SK-N-SH (cell line): ENCODE measurements around the gene AIP. TPM values are rescaled to one million over a fixed set of nuclear protein-coding genes. Genes with fewer than 3 reads are reported as not detected.

Source experiments
- CTCF ChIA-PET: fragments of 300-600, 350-600 bp; formaldehyde crosslinking; extraction: SDS; loops from one replicate; lab custom pipeline; 2021; lab: Yijun Ruan, JAX
- POLR2A ChIA-PET: fragments of 350-600 bp; sonication (Branson Sonifier 250); formaldehyde crosslinking; extraction: SDS; loops from one replicate; lab custom pipeline; 2020; ENCODE audit warnings: antibody characterized with exemption, inconsistent platforms; lab: Yijun Ruan, JAX
- DNase-seq: peaks from one replicate; pipeline ENCODE4 v3.0.0; 2012
- H2AFZ ChIP-seq: fragments of 200-600 bp; sonication (generic); 2 replicates; pipeline ENCODE4 v1.8.1; 2016; ENCODE audit warnings: antibody characterized with exemption, mild to moderate bottlenecking, low read depth
- H3F3A ChIP-seq: fragments of 200-600 bp; sonication (generic); replicated peaks from 2 replicates; pipeline ENCODE3; 2016; ENCODE audit warnings: antibody characterized with exemption, mild to moderate bottlenecking; ENCODE audit not compliant: insufficient read depth
- H3K27ac ChIP-seq, 2 experiments: fragments of 200-500 bp in 1 of 2; fragments of 200-600 bp in 1 of 2; sonication (Bioruptor generic) in 1 of 2; sonication (generic), shearing (Covaris generic) in 1 of 2; 2 replicates each; pipeline versions ENCODE4 v1.5.1 to v1.6.1; 2014 to 2016; ENCODE audit warnings: low read depth in 2 of 2, inconsistent platforms in 1 of 2, low read length in 1 of 2, mild to moderate bottlenecking in 1 of 2, mixed read lengths in 1 of 2
- H3K27me3 ChIP-seq: fragments of 200-600 bp; sonication (generic), shearing (Covaris generic); 2 replicates; pipeline ENCODE4 v1.6.1; 2016; ENCODE audit warnings: mixed run types; ENCODE audit not compliant: insufficient read depth
- H3K36me3 ChIP-seq, 2 experiments: fragments of 200-500 bp in 1 of 2; fragments of 200-600 bp in 1 of 2; sonication (Bioruptor generic) in 1 of 2; sonication (generic) in 1 of 2; replicated peaks in 1 of 2; 2 replicates each; pipeline versions ENCODE3 to v1.5.1; 2014 to 2016; ENCODE audit warnings: low read length in 1 of 2, mild to moderate bottlenecking in 1 of 2; ENCODE audit not compliant: insufficient read depth in 2 of 2, control insufficient read depth in 1 of 2
- H3K4me1 ChIP-seq, 2 experiments: fragments of 200-500 bp in 1 of 2; fragments of 200-600 bp in 1 of 2; sonication (Bioruptor generic) in 1 of 2; sonication (generic), shearing (Covaris generic) in 1 of 2; 2 replicates each; pipeline versions ENCODE4 v1.5.1 to v1.6.1; 2014 to 2016; ENCODE audit warnings: low read depth in 1 of 2, low read length in 1 of 2, mixed run types in 1 of 2; ENCODE audit not compliant: insufficient read depth in 2 of 2, control insufficient read depth in 1 of 2
- H3K4me2 ChIP-seq: fragments of 200-600 bp; sonication (generic), shearing (Covaris generic); 2 replicates; pipeline ENCODE4 v1.6.1; 2017; ENCODE audit warnings: mixed run types
- H3K4me3 ChIP-seq, 2 experiments: fragments of 200-500 bp in 1 of 2; fragments of 200-600 bp in 1 of 2; sonication (Bioruptor generic) in 1 of 2; sonication (generic), shearing (Covaris generic) in 1 of 2; 2 replicates each; pipeline versions ENCODE4 v1.5.1 to v1.8.1; 2014 to 2016; ENCODE audit warnings: low read depth in 2 of 2, inconsistent platforms in 1 of 2, low read length in 1 of 2, mild to moderate bottlenecking in 1 of 2, mixed read lengths in 1 of 2, moderate library complexity in 1 of 2
- H3K79me2 ChIP-seq: fragments of 200-600 bp; sonication (generic); 2 replicates; pipeline ENCODE4 v1.8.1; 2017; ENCODE audit warnings: mild to moderate bottlenecking; ENCODE audit not compliant: insufficient read depth
- H3K9ac ChIP-seq: fragments of 200-600 bp; sonication (generic); 2 replicates; pipeline ENCODE4 v1.6.1; 2017; ENCODE audit warnings: mixed run types
- H3K9me2 ChIP-seq: fragments of 200-600 bp; sonication (generic); 2 replicates; pipeline ENCODE4 v1.6.1; 2017; ENCODE audit warnings: mixed run types
- H3K9me3 ChIP-seq: fragments of 200-600 bp; sonication (generic); 2 replicates; pipeline ENCODE4 v1.6.1; 2017; ENCODE audit warnings: mixed run types, mild to moderate bottlenecking, moderate library complexity
- H4K20me1 ChIP-seq: fragments of 200-600 bp; sonication (generic); 2 replicates; pipeline ENCODE4 v1.6.1; 2017; ENCODE audit warnings: mild to moderate bottlenecking, mixed run types; ENCODE audit not compliant: insufficient read depth
- CHD2 ChIP-seq: fragments of 150-350 bp; IDR thresholded peaks from 2 replicates; pipeline ENCODE4 v1.6.1; 2018; ENCODE audit warnings: low read length; ENCODE audit not compliant: partially characterized antibody
- CTCF ChIP-seq: fragments of 200-600 bp; sonication (generic); IDR thresholded peaks from 2 replicates; pipeline ENCODE4 v1.6.1; 2017; ENCODE audit warnings: antibody characterized with exemption, mild to moderate bottlenecking, moderate library complexity
- EZH2phosphoT487 ChIP-seq: fragments of 200-600 bp; sonication (generic); IDR thresholded peaks from 2 replicates; pipeline ENCODE4 v1.6.1; 2017; ENCODE audit warnings: low read depth, mixed run types, mild to moderate bottlenecking, antibody characterized with exemption, moderate library complexity, borderline replicate concordance
- FOXM1 ChIP-seq: IDR thresholded peaks from 2 replicates; pipeline ENCODE4 v1.4.0; 2012; ENCODE audit warnings: low read depth, mild to moderate bottlenecking
- GABPA ChIP-seq: IDR thresholded peaks from 2 replicates; pipeline ENCODE4 v1.4.0; 2012; ENCODE audit warnings: low read depth, mild to moderate bottlenecking
- GATA2 ChIP-seq: sonication (generic); formaldehyde crosslinking; IDR thresholded peaks from 2 replicates; pipeline ENCODE4 v1.5.0; 2020; ENCODE audit warnings: mild to moderate bottlenecking, missing genetic modification reagents
- JUND ChIP-seq: IDR thresholded peaks from 2 replicates; pipeline ENCODE4 v1.4.0; 2012
- MEF2A ChIP-seq: IDR thresholded peaks from 2 replicates; pipeline ENCODE4 v1.4.0; 2012; ENCODE audit warnings: low read depth, borderline replicate concordance
- NFIC ChIP-seq: IDR thresholded peaks from 2 replicates; pipeline ENCODE4 v1.4.0; 2012; ENCODE audit warnings: borderline replicate concordance
- NRF1 ChIP-seq: IDR thresholded peaks from 2 replicates; pipeline ENCODE4 v1.6.1; 2012; ENCODE audit warnings: low read depth, mild to moderate bottlenecking, low read length
- PBX3 ChIP-seq: IDR thresholded peaks from 2 replicates; pipeline ENCODE4; 2012
- POLR2AphosphoS5 ChIP-seq: IDR thresholded peaks from 2 replicates; pipeline ENCODE4 v1.6.1; 2012; ENCODE audit warnings: low read depth, low read length
- RXRA ChIP-seq: IDR thresholded peaks from 2 replicates; pipeline ENCODE4 v1.4.0; 2012; ENCODE audit warnings: low read depth, mild to moderate bottlenecking, borderline replicate concordance
- USF2 ChIP-seq: fragments of 150-350 bp; IDR thresholded peaks from 2 replicates; pipeline ENCODE4 v1.6.1; 2017; ENCODE audit warnings: antibody characterized with exemption, low read length, low read depth, borderline replicate concordance
- YY1 ChIP-seq: IDR thresholded peaks from 2 replicates; pipeline ENCODE4 v1.4.0; 2012; ENCODE audit warnings: low read depth, mild to moderate bottlenecking
- ZBTB33 ChIP-seq: IDR thresholded peaks from 2 replicates; pipeline ENCODE4 v1.4.0; 2012; ENCODE audit warnings: low read depth, borderline replicate concordance
- WGBS: methylation state at CpG from one replicate; pipeline ENCODE4 v1.1.6; 2017; ENCODE audit warnings: low lambda C conversion rate; 5-methylcytosine and 5-hydroxymethylcytosine counted together
- polyA plus RNA-seq, 3 experiments: library from polyadenylated mRNA; depleted of rRNA; stranded (reverse); fragments of >200 nt; gene quantifications; 2 replicates each; pipeline ENCODE4 v1.2.3, GENCODE V29; 2012

AIP gene
- polyA plus RNA-seq, 1 of the 3 experiments (the other 2 are of a cell fraction), result 207 TPM

- ChIA-PET CTCF (interaction anchor here (0.6 to 1.0 kb wide), 2 partner anchors 64 to 203 kb away, joined by 3 read pairs; partner anchors contain the start of gene GSTP1), POLR2A (no interaction called here)
- Histone ChIP-seq H3K4me1 (no peaks in the 10 kb centered on the region; a peak in 1 of 4 replicates), H3K9me2 (no peaks in the 10 kb centered on the region), H3K9me3 (no peaks in the 10 kb centered on the region), H3K27ac (no peak overlapping the region), H3K4me3 (no peak overlapping the region), H3K9ac (no peak overlapping the region), H4K20me1 (no peaks in the 10 kb centered on the region), H3K79me2 (no peaks in the 10 kb centered on the region), H2AFZ (no peak overlapping the region), H3F3A (no peaks in the 10 kb centered on the region), H3K36me3 (no peaks in the 10 kb centered on the region), H3K4me2 (no peak overlapping the region), H3K27me3 (0 out of 2 replicates have a peak, but pooled peaks cover 4% of the 10 kb centered on the region)
- DNase-seq, result no peak
- 81% methylated on average over 16 of the region's 32 CpGs for WGBS
- TF ChIP-seq YY1 (no peak), RXRA (no peak), GATA2 (CRISPR knock-in tag) (no peak), CHD2 (no peak), FOXM1 (no peak), EZH2phosphoT487 (no peak), CTCF (no peak), MEF2A (no peak), NFIC (no peak), NRF1 (no peak), POLR2AphosphoS5 (no peak), PBX3 (no peak), ZBTB33 (no peak), JUND (no peak), USF2 (no peak), GABPA (no peak)
Observed at GRCh38 chr11:67519726-67520125, 36.9 kb downstream of the AIP start.
